Natural killer cell (primary cell): ENCODE measurements around the gene PYCR2. TPM values are rescaled to one million over a fixed set of nuclear protein-coding genes. Genes with fewer than 3 reads are reported as not detected.
A peak's percentile ranks its signal among the peaks of the same experiment; 100 is the strongest.

ENCODE experiments used
- ATAC-seq, 3 donors: fragments of 150-1000 bp in 2 of 3; fragments of 200-7000 bp in 1 of 3; cut with Tn5 transposase; 1 replicate in 1 of 3; 2 replicates in 2 of 3; pipeline ENCODE4 v1.10.0; 2021; ENCODE audit warnings: mild to moderate bottlenecking in 2 of 3, moderate library complexity in 2 of 3
- DNase-seq, 2 donors: peaks; one replicate each; pipeline versions ENCODE4 v3.0.0 to v3.0.0-alpha.2; 2013 to 2021; ENCODE audit warnings: mixed read lengths in 1 of 2
- H3K27ac ChIP-seq: one replicate; pipeline ENCODE4 v1.5.1; 2013; ENCODE audit warnings: mild to moderate bottlenecking, low read length
- H3K27me3 ChIP-seq: one replicate; pipeline ENCODE4 v1.6.1; 2013; ENCODE audit warnings: low read length; ENCODE audit not compliant: control insufficient read depth, insufficient read depth
- H3K36me3 ChIP-seq: one replicate; pipeline ENCODE4 v1.6.1; 2013; ENCODE audit warnings: low read length; ENCODE audit not compliant: control insufficient read depth, insufficient read depth
- H3K4me1 ChIP-seq: one replicate; pipeline ENCODE4 v1.6.1; 2013; ENCODE audit warnings: low read length; ENCODE audit not compliant: control insufficient read depth, insufficient read depth
- H3K4me3 ChIP-seq: one replicate; pipeline ENCODE4 v1.5.1; 2013; ENCODE audit warnings: low read length
- H3K9me3 ChIP-seq: one replicate; pipeline ENCODE4 v1.6.1; 2013; ENCODE audit warnings: low read length; ENCODE audit not compliant: control insufficient read depth, insufficient read depth
- H3K27ac Mint-ChIP-seq, 2 donors: one replicate each; pipeline ENCODE4 v1.8.0; 2022; ENCODE audit warnings: mild to moderate bottlenecking in 2 of 2, mixed read lengths in 2 of 2, moderate library complexity in 1 of 2
- H3K27me3 Mint-ChIP-seq, 2 donors: one replicate each; pipeline ENCODE4 v1.8.0; 2022; ENCODE audit warnings: low read depth in 2 of 2, mixed read lengths in 2 of 2
- H3K36me3 Mint-ChIP-seq: one replicate; pipeline ENCODE4 v1.8.0; 2022; ENCODE audit warnings: mixed read lengths
- H3K4me1 Mint-ChIP-seq, 2 donors: one replicate each; pipeline ENCODE4 v1.8.0; 2022; ENCODE audit warnings: mixed read lengths in 2 of 2
- H3K4me3 Mint-ChIP-seq: one replicate; pipeline ENCODE4 v1.8.0; 2022; ENCODE audit warnings: mild to moderate bottlenecking, moderate library complexity, mixed read lengths
- H3K9me3 Mint-ChIP-seq, 2 donors: one replicate each; pipeline ENCODE4 v1.8.0; 2022; ENCODE audit warnings: mixed read lengths in 2 of 2
- WGBS: methylation state at CpG from one replicate; pipeline ENCODE4 v1.1.7; 2013; ENCODE audit warnings: missing lambda C conversion rate; ENCODE audit not compliant: insufficient coverage; 5-methylcytosine and 5-hydroxymethylcytosine counted together
- intact Hi-C: fragments of 100-400 bp; cut with micrococcal nuclease; formaldehyde crosslinking; loops from one replicate; pipeline ENCODE4 v1.14.2; 2022
- total RNA-seq, 4 donors: library from RNA; stranded (reverse); fragments of 120-200 nt in 1 of 4; gene quantifications; one replicate each; pipeline versions ENCODE4 v1.2.3 to v1.2.4, GENCODE V29; 2013 to 2022
- TF ChIP-seq, protein P1 (sequence below): fragments of 200-600 bp; IDR thresholded peaks from one replicate; pipeline ENCODE4 v1.8.0; 2022; ENCODE audit warnings: antibody characterized with exemption

The PYCR2 gene
- total RNA-seq, 3 donors from 2014 or later (not counting 1 experiment from before 2014, with no cell fraction given) = 57.7 to 74.5 (median 62.6) TPM

DNA sequence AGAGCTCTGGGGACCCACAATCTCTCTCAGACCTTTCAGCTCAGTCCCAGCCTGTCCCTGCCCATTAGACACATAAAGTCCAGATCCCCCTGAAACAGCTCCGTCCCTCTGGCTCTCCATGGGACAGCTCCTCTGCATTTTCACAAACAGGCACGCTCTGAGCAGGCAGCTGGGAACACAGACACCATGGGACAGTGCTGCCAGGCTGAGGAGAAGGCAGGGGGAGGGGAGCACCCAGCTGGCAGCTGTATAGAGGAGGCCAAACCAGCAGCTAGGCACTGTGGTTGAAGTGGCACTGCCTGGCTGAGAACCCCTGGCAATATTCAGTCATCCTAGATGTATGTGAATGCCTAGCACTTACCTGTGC, 43.8 kb downstream of the PYCR2 start:
- Mint-ChIP-seq H3K4me1 (peaks cover 38 to 71% of the 10 kb centered on the region in 2 donors), H3K36me3 (no peaks in the 10 kb centered on the region), H3K9me3 (no peaks in the 10 kb centered on the region), H3K27ac (peak overlapping the region; percentile 72 to 83), H3K27me3 (no peaks in the 10 kb centered on the region), H3K4me3 (peak overlapping the region; percentile 91)
- TF ChIP-seq, protein P1, sequence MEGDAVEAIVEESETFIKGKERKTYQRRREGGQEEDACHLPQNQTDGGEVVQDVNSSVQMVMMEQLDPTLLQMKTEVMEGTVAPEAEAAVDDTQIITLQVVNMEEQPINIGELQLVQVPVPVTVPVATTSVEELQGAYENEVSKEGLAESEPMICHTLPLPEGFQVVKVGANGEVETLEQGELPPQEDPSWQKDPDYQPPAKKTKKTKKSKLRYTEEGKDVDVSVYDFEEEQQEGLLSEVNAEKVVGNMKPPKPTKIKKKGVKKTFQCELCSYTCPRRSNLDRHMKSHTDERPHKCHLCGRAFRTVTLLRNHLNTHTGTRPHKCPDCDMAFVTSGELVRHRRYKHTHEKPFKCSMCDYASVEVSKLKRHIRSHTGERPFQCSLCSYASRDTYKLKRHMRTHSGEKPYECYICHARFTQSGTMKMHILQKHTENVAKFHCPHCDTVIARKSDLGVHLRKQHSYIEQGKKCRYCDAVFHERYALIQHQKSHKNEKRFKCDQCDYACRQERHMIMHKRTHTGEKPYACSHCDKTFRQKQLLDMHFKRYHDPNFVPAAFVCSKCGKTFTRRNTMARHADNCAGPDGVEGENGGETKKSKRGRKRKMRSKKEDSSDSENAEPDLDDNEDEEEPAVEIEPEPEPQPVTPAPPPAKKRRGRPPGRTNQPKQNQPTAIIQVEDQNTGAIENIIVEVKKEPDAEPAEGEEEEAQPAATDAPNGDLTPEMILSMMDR = no peak
- peak overlapping the region; percentile 91 for H3K27ac ChIP-seq
- no peaks in the 10 kb centered on the region for H3K9me3 ChIP-seq
- no peak for DNase-seq
- no peak for ATAC-seq
- H3K4me3 ChIP-seq = peak overlapping the region; percentile 15
- peaks cover 21% of the 10 kb centered on the region for H3K36me3 ChIP-seq
- intact Hi-C loops = loop anchor here (2.0 kb wide), 1 partner anchor 13 kb away; no protein-coding TSS in a partner anchor
- peaks cover 77% of the 10 kb centered on the region for H3K4me1 ChIP-seq
- WGBS = 75% methylated on average over 2 of the region's 2 CpGs
- H3K27me3 ChIP-seq = no peaks in the 10 kb centered on the region

GRCh38 chr1:225879521-225880221, 44.4 kb downstream of the PYCR2 start:
- DNase-seq (peak in 1 of 2 donors; percentile 46), ATAC-seq (no peak)
- Histone ChIP-seq H3K4me3 (peak overlapping the region; percentile 15), H3K27ac (no peak overlapping the region), H3K9me3 (no peaks in the 10 kb centered on the region), H3K4me1 (peaks cover 79% of the 10 kb centered on the region), H3K36me3 (peaks cover 25% of the 10 kb centered on the region), H3K27me3 (no peaks in the 10 kb centered on the region)
- WGBS = 51% methylated on average over 5 of the region's 8 CpGs
- peak overlapping the region; percentile 72 to 83 for H3K27ac Mint-ChIP-seq
- no peaks in the 10 kb centered on the region for H3K9me3 Mint-ChIP-seq
- H3K4me1 Mint-ChIP-seq = peaks cover 38 to 72% of the 10 kb centered on the region in 2 donors
- intact Hi-C loops = loop anchor here (2.0 kb wide), 1 partner anchor 13 kb away; no protein-coding TSS in a partner anchor
- H3K4me3 Mint-ChIP-seq = peak overlapping the region; percentile 91
- no peaks in the 10 kb centered on the region for H3K36me3 Mint-ChIP-seq
- TF ChIP-seq, protein P1 = no peak
- H3K27me3 Mint-ChIP-seq = no peaks in the 10 kb centered on the region

DNA sequence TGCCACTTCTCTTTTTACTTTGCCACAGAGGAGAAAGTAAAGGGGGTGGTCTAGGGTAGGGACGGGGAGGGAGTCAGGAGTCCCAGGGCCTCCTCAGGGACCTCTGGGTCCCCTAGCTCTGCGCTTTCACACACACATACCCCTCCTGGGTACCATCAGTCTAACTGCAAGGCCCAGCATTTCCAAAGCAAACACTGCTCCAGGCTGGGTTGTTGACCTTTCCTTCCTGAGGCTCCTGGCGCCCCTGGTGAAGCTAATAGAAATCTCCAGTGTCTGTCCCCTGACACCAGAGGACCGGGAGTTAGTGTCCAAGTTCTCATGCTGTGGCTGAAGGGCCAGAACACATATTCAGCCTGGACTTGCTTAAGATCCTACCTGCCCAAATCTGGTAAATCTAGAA, 45.8 kb downstream of the PYCR2 start:
- 90% methylated on average over 3 of the region's 4 CpGs for WGBS
- Mint-ChIP-seq H3K36me3 (no peaks in the 10 kb centered on the region), H3K27ac (peak overlapping the region; percentile 72 to 83)

More for the DNA sequence above, 45.8 kb downstream of the PYCR2 start:
- Mint-ChIP-seq H3K4me3 (no peak overlapping the region), H3K27me3 (no peaks in the 10 kb centered on the region), H3K9me3 (no peaks in the 10 kb centered on the region), H3K4me1 (peaks cover 36 to 66% of the 10 kb centered on the region in 2 donors)
- DNase-seq = no peak
- peaks cover 85% of the 10 kb centered on the region for H3K4me1 ChIP-seq
- H3K27ac ChIP-seq = no peak overlapping the region
- H3K4me3 ChIP-seq = no peak overlapping the region
- intact Hi-C loops = no loop called here
- ATAC-seq = no peak
- no peaks in the 10 kb centered on the region for H3K27me3 ChIP-seq
- H3K36me3 ChIP-seq = peaks cover 38% of the 10 kb centered on the region
- H3K9me3 ChIP-seq = no peaks in the 10 kb centered on the region
- TF ChIP-seq, protein P1 = no peak
